ENCODE results near the gene ALLC. TPM values are rescaled to one million over a fixed set of nuclear protein-coding genes. Genes with fewer than 3 reads are reported as not detected.

Gene ALLC
- total RNA-seq, 3 donors from 2014 or later: not detected

- DNase-seq (no peak), ATAC-seq (no peak)
- Histone ChIP-seq H3K4me1 (ENCODE audit: low read depth) (no peaks in the 10 kb centered on the region), H3K9me3 (no peaks in the 10 kb centered on the region), H3K36me3 (ENCODE audit: low read depth) (no peaks in the 10 kb centered on the region), H3K4me3 (no peak overlapping the region)
- intact Hi-C loops (cut with DNase I, micrococcal nuclease): no loop called here
- no peak for TF ChIP-seq CTCF (IDR thresholded peaks at IDR 0.05)
These were observed 21.2 kb downstream of the ALLC start for GRCh38 chr2:3679180-3679579.

DNA sequence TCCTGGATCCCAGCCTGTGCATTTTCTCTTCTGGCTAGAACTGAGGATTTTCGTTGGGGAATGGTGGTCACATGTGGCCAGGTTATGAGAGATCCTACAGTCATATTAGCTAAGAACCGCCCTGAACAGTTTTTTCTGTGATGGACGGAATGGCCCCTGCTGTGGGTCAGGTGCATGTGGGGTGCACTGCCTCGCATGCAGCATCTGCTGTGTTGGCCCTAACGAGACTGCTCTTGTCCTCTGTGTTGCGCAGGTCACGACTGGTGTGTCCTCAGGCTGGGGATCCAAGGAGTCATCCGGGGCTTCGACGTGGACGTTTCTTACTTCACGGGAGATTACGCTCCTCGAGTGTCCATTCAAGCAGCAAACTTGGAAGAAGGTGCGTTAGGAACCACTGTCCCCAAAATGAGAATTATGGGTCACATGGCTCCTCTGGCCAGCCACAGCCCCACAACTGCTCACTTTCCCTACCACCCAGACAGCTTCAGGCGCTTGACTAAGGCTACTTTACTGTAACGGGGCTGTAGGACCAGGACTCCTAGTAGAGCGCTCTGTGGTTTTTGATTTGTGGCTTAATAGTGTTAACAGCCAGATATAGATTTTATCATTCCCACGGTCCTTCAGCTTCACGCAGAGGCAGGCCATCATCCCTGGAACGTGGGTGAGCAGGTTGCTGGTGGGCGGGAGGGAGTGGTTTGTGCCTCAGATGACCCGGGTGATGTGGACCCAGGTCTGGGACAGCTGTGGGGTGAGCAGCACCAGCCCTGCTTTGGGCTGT lies 21.8 kb downstream of the ALLC start:
- no peak for TF ChIP-seq CTCF (IDR thresholded peaks at IDR 0.05)
- no peak overlapping the region for H3K4me3 ChIP-seq
- no peaks in the 10 kb centered on the region for H3K4me1 ChIP-seq (ENCODE audit: low read depth)
- no peak for DNase-seq
- no peak for ATAC-seq
- no peaks in the 10 kb centered on the region for H3K36me3 ChIP-seq (ENCODE audit: low read depth)
- intact Hi-C loops (cut with DNase I, micrococcal nuclease): no loop called here
- H3K9me3 ChIP-seq: no peaks in the 10 kb centered on the region

- no peak overlapping the region for H3K4me3 ChIP-seq
These were observed 22.7 kb downstream of the ALLC start for GRCh38 chr2:3680548-3681345.

GRCh38 chr2:3681625-3682024 lies 23.6 kb downstream of the ALLC start:
- no peaks in the 10 kb centered on the region for H3K9me3 ChIP-seq
- intact Hi-C loops (cut with DNase I, micrococcal nuclease): no loop called here
- DNase-seq: no peak

More at GRCh38 chr2:3680548-3681345, 22.7 kb downstream of the ALLC start:
- no peaks in the 10 kb centered on the region for H3K36me3 ChIP-seq (ENCODE audit: low read depth)
- DNase-seq (no peak), ATAC-seq (no peak)
- H3K9me3 ChIP-seq: no peaks in the 10 kb centered on the region
- intact Hi-C loops (cut with DNase I, micrococcal nuclease): no loop called here
- no peak for TF ChIP-seq CTCF (IDR thresholded peaks at IDR 0.05)
- H3K4me1 ChIP-seq (ENCODE audit: low read depth): no peaks in the 10 kb centered on the region

DNA sequence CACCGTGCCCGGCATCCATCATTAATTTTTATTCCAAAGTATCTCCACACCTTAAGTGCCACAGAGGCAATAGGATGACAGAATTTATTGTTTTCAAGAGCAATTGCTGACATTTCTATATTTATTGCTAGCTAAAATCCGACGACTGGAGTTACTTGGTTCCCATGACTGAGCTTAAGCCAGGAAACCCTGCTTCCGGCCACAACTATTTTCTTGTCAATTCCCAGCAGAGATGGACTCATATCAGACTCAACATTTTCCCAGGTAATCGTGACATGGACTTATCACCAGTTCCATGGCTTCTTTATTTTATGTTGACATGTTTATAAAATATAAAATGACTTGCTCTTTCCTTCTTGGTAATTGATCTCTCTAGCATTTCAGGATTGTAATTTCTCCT lies 24.8 kb downstream of the ALLC start:
- ATAC-seq (no peak), DNase-seq (no peak)
- Histone ChIP-seq H3K9me3 (no peaks in the 10 kb centered on the region), H3K4me3 (no peak overlapping the region), H3K4me1 (ENCODE audit: low read depth) (no peaks in the 10 kb centered on the region), H3K36me3 (ENCODE audit: low read depth) (no peaks in the 10 kb centered on the region)
- intact Hi-C loops (cut with DNase I, micrococcal nuclease): no loop called here
- TF ChIP-seq CTCF (IDR thresholded peaks at IDR 0.05): no peak

More at GRCh38 chr2:3681625-3682024, 23.6 kb downstream of the ALLC start:
- Histone ChIP-seq H3K36me3 (ENCODE audit: low read depth) (no peaks in the 10 kb centered on the region), H3K4me1 (ENCODE audit: low read depth) (no peaks in the 10 kb centered on the region), H3K4me3 (no peak overlapping the region)
- no peak for TF ChIP-seq CTCF (IDR thresholded peaks at IDR 0.05)
- no peak for ATAC-seq

All from mucosa of descending colon (tissue), 3 donors.